Measurements from ENCODE around the gene FAM20A.

DNA sequence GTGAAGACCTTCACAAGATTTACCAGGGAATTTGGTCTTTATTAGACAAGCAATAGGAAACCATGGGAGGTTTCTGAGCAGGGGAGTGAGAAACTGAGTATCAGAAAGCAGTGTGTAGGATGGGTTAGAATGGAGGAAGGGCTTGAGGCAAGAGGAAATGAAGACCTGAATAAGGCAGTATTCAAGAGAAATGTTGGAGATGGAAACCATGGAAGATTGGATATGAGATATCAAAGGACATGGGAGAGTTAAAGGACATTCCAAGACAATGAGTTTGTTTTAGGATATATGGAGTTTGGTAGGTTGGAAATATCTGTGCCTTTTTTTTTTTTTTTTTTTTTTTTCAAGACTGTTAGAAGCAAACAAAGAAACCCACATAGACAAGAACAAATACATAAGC is 21.3 kb upstream of the FAM20A start:
- no peak for TF ChIP-seq YY1 (IDR thresholded peaks at IDR 0.05; ENCODE audit: insufficient read depth, insufficient read length)
- no peak for TF ChIP-seq ZNF274 (IDR thresholded peaks at IDR 0.05; ENCODE audit: low read depth, low read length)
- TF ChIP-seq SUZ12 (IDR thresholded peaks at IDR 0.05; ENCODE audit: extremely low read depth, insufficient read depth, insufficient read length), result no peak

Data from NT2/D1 (cell line).